GM10248 (cell line): ENCODE measurements around the gene YIPF4.
"Not testable (repeated sequence)": the region's sequence is repeated elsewhere in the genome, so short reads cannot be mapped to it uniquely, and the experiment has no call there.

Source experiments
- CTCF ChIA-PET: fragments of 300-600 bp; sonication (Branson Sonifier 250); formaldehyde crosslinking; extraction: SDS; loops from one replicate; lab custom pipeline; 2021; ENCODE audit warnings: antibody characterized with exemption; lab: Yijun Ruan, JAX
- POLR2A ChIA-PET: fragments of 350-650 bp; sonication (Branson Sonifier 250); formaldehyde crosslinking; extraction: SDS; loops from one replicate; lab custom pipeline; 2020; ENCODE audit warnings: antibody characterized with exemption; lab: Yijun Ruan, JAX
- DNase-seq: peaks from one replicate; pipeline ENCODE4 v3.0.0; 2012; ENCODE audit errors: extremely low spot score
- TF ChIP-seq, protein P1 (sequence below): IDR thresholded peaks from 2 replicates; pipeline ENCODE4 v1.5.1; 2012; ENCODE audit warnings: mild to moderate bottlenecking, low read depth; ENCODE audit errors: extremely low read depth, missing control alignments, control extremely low read depth

Gene YIPF4

DNA sequence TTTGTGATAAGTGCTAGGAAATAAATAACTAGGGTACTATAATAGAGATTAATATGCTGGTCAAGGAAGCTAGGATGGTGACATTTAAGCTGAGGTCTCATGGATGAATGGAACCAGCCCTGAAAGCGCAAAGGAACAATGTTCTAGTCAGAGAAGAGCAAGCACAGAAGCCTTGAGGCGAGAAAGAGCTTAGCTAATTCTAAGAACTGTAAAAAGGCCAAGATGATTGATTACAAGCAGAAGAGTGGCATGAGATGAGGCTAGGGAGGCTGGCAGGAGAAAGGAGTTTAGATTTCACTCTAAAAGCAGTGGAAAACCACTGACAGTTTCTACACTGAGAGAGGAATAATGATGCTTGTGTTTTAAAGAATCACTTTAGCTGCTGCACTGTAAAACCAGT, 3.4 kb upstream of the YIPF4 start:
- ChIA-PET CTCF (no interaction called here), POLR2A (no interaction called here)
- DNase-seq, result no peak
- TF ChIP-seq, protein P1, sequence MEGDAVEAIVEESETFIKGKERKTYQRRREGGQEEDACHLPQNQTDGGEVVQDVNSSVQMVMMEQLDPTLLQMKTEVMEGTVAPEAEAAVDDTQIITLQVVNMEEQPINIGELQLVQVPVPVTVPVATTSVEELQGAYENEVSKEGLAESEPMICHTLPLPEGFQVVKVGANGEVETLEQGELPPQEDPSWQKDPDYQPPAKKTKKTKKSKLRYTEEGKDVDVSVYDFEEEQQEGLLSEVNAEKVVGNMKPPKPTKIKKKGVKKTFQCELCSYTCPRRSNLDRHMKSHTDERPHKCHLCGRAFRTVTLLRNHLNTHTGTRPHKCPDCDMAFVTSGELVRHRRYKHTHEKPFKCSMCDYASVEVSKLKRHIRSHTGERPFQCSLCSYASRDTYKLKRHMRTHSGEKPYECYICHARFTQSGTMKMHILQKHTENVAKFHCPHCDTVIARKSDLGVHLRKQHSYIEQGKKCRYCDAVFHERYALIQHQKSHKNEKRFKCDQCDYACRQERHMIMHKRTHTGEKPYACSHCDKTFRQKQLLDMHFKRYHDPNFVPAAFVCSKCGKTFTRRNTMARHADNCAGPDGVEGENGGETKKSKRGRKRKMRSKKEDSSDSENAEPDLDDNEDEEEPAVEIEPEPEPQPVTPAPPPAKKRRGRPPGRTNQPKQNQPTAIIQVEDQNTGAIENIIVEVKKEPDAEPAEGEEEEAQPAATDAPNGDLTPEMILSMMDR, result no peak

DNA sequence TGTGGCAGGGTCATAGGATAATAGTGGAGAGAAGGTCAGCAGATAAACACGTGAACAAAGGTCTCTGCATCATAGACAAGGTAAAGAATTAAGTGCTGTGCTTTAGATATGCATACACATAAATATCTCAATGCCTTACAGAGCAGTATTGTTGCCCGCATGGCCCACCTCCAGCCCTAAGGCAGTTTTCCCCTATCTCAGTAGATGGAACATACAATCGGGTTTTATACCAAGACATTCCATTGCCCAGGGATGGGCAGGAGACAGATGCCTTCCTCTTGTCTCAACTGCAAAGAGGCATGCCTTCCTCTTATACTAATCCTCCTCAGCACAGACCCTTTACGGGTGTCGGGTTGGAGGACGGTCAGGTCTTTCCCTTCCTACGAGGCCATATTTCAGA, 1.9 kb upstream of the YIPF4 start:
- CTCF ChIA-PET, POLR2A ChIA-PET: not testable (repeated sequence)

DNA sequence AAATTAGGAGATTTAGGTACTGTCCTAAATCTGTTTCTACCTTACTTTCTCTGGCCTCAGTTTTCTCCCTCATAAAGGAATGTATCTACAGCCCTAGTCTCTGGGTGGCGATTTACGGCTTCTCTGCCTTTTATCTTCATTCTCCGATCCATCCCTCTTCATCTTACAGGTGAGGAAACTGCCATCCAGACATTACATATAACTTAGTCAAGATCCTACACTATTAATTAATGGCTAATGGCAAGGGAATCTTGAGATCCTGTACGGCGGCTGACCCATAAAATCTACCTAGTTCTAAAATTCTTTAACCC, 386 bp upstream of the YIPF4 start:
- CTCF ChIA-PET, result no interaction called here
- no peak for DNase-seq
- TF ChIP-seq, protein P1, result no peak
- POLR2A ChIA-PET, result no interaction called here

More for the DNA sequence above, 1.9 kb upstream of the YIPF4 start:
- DNase-seq, result not testable (repeated sequence)

DNA sequence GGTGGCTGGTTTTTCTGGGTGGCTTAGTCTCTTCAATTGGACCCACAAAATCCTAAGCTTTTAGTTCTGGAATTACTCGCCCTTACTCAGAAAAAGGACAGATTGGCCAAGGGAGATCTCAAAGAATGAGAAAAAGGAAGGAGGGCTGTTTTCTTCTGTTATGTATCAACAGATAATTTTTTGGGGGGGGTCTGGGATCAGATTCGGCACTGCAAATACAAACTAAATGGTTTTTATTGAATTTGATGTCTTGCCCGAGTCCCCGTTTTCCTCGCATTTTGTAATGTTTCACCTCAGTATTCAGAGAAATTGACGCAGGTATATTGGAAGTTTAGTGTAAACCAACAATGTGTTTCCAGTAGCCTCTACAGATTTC, 762 bp downstream of the YIPF4 start:
- TF ChIP-seq, protein P1, result no peak
- no peak for DNase-seq
- ChIA-PET CTCF (no interaction called here), POLR2A (interaction anchor here (0.6 kb wide), 1 partner anchor 1293 kb away, joined by 4 read pairs; no protein-coding TSS in a partner anchor)

DNA sequence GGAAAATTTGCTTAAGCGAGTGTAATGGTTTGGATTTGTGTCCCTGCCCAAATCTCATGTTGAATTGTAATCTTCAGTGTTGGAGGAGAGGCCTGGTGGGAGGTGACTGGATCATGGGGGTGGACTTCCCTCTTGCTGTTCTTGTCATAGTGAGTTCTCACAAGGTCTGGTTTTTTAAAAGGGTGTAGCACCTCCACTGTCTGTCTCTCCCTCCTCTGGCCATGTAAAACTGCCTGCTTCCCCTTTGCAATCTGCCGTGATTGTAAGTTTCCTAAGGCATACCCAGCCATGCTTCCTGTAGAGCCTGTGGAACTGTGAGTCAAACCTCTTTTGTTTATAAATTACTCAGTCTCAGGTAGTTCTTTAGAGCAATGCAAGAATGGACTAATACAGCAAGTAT, 6.6 kb downstream of the YIPF4 start:
- DNase-seq, result no peak
- TF ChIP-seq, protein P1, result no peak
- POLR2A ChIA-PET, result no interaction called here
- CTCF ChIA-PET, result interaction anchor here (1.1 kb wide), 1 partner anchor 31 kb away, joined by 4 read pairs; no protein-coding TSS in a partner anchor

DNA sequence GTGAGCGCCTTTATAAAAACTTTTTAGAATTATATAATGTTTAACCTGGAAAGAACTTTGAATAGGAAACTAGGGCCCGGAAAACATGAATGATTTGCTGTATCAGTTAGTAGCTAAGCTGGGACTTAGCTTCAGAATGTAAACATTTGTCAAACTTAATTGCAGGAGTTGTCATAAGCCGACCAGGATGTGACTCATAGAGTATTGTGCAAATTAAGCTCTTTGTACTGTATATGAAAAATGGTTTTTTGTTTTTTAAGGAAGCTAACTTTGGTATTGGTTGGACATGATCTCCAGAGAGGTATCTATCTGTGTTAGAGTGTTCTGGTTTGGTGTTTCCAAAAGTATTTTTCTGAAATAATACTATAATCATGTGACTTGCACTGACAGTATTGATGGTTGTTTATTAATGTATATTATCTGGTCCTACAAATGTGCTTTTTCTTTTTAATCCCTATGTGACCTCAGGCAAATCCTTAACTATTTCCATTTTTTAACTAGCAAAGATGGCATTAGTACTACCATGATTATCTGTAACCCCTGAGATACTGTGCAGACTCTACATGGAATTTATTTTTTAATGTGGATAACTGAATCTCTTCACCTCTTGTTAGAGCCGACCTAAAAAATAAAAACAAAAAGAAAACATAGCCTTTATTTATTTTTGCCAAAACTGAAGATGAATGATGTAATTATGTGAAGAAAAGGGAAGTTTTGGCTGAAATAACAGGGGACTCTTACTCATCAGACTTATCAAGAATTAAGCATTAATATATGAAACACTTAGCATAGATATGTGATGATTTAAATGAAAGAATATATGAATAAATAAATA, 11.7 kb downstream of the YIPF4 start:
- TF ChIP-seq, protein P1, result no peak
- DNase-seq, result no peak
- POLR2A ChIA-PET, result no interaction called here
- CTCF ChIA-PET, result interaction anchor here (1.3 to 1.8 kb wide), 2 partner anchors 10 to 24 kb away, joined by 3 to 4 read pairs; no protein-coding TSS in a partner anchor

DNA sequence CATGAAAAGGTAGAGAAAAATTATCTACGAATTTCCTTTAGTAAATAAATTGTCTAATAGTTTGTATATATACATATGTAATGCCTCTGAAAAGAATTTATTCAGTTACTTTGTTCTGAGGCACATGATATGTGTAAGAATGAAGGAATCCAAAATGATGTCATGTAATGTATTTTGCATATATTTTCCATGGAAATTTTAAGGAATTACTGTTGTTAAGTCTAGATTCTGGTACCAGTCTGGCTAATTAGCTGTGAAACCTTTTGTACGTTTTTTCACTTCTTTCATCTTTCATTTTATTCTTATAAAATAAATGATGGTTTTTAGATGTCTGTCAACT, 12.3 kb downstream of the YIPF4 start:
- CTCF ChIA-PET, result interaction anchor here (1.3 to 1.8 kb wide), 2 partner anchors 10 to 23 kb away, joined by 3 to 4 read pairs; no protein-coding TSS in a partner anchor
- POLR2A ChIA-PET, result no interaction called here
- TF ChIP-seq, protein P1, result no peak
- no peak for DNase-seq
